Activated CD4-positive, alpha-beta T cell treated with anti-CD3 and anti-CD28 coated beads, Interleukin-2, amount 10 ng/mL, durations not matched to agents 7 days and 5 days (primary cell): ENCODE measurements around the gene KIF4A. TPM values are rescaled to one million over a fixed set of nuclear protein-coding genes. Genes with fewer than 3 reads are reported as not detected.
"Not testable (repeated sequence)": the region's sequence is repeated elsewhere in the genome, so short reads cannot be mapped to it uniquely, and the experiment has no call there.

Experiments used
- CTCF ChIA-PET: fragments of 350-600 bp; sonication (Branson Sonifier 250); formaldehyde crosslinking; loops from one replicate; lab custom pipeline; 2021; ENCODE audit warnings: antibody characterized with exemption; lab: Charles Lee
- POLR2A ChIA-PET: fragments of 350-600 bp; sonication (Branson Sonifier 250); formaldehyde crosslinking; loops from one replicate; lab custom pipeline; 2021; ENCODE audit warnings: antibody characterized with exemption; lab: Charles Lee
- DNase-seq: peaks from one replicate; pipeline ENCODE4 v3.0.0-alpha.2; 2020
- H3K27ac Mint-ChIP-seq: one replicate; pipeline ENCODE4 v1.8.0; 2021; ENCODE audit warnings: mild to moderate bottlenecking, moderate library complexity, mixed read lengths
- H3K27me3 Mint-ChIP-seq: one replicate; pipeline ENCODE4 v1.8.0; 2021; ENCODE audit warnings: mixed read lengths
- H3K36me3 Mint-ChIP-seq: one replicate; pipeline ENCODE4 v1.8.0; 2021; ENCODE audit warnings: low read depth, mixed read lengths
- H3K4me1 Mint-ChIP-seq: one replicate; pipeline ENCODE4 v1.8.0; 2021; ENCODE audit warnings: mixed read lengths
- H3K4me3 Mint-ChIP-seq: one replicate; pipeline ENCODE4 v1.8.0; 2021; ENCODE audit warnings: mild to moderate bottlenecking, moderate library complexity, mixed read lengths
- H3K9me3 Mint-ChIP-seq: one replicate; pipeline ENCODE4 v1.8.0; 2021; ENCODE audit warnings: mixed read lengths
- total RNA-seq, 2 experiments: library from RNA; stranded (reverse); gene quantifications; one replicate each; pipeline ENCODE4 v1.2.3, GENCODE V29; 2021

The KIF4A gene
- total RNA-seq, 2 experiments from 2014 or later, result 40.5 to 41.5 TPM

DNA sequence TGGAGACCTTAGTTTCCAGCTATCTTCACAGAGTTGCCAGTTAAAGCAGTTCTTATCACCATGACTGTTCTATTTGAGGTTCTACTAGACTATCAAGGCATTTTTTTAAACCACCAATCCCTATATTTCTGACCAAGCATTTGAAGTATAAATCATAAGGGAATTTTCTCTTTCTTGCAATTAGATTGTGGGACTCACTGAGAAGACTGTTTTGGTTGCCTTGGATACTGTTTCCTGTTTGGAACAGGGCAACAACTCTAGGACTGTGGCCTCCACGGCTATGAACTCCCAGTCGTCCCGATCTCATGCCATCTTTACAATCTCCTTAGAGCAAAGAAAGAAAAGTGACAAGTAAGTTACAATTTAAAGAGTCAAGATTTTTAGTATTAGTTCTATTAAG lies 11.8 kb downstream of the KIF4A start:
- Mint-ChIP-seq H3K9me3 (no peaks in the 10 kb centered on the region), H3K4me3 (no peak overlapping the region), H3K27me3 (no peaks in the 10 kb centered on the region), H3K27ac (no peak overlapping the region), H3K4me1 (peaks cover 2% of the 10 kb centered on the region), H3K36me3 (peaks cover 49% of the 10 kb centered on the region)
- no peak for DNase-seq
- ChIA-PET CTCF (no interaction called here), POLR2A (no interaction called here)

DNA sequence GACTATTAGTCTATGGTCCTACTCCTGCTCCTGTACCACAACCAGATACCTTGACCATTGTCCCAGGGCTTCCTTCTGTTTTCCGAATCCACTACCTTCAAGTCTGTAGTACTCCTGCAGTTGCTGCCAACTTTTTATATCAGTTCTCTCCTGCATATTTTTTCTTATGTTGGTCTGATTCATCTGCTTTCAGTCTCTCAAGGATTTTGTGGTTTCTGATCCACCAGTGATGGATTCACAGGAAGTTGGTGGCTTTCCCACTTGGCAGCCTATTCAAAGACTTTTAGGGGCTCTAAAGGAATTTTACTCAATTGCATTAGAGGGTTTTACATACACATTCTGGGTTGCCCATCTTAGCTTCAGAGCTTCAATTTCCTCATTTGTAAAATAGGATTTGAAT lies 23.6 kb downstream of the KIF4A start:
- no peak for DNase-seq
- H3K27me3 Mint-ChIP-seq, result no peaks in the 10 kb centered on the region
- H3K36me3 Mint-ChIP-seq, result peaks cover 31% of the 10 kb centered on the region
- no peak overlapping the region for H3K27ac Mint-ChIP-seq
- H3K9me3 Mint-ChIP-seq, result no peaks in the 10 kb centered on the region
- H3K4me1 Mint-ChIP-seq, result no peaks in the 10 kb centered on the region
- CTCF ChIA-PET, result no interaction called here
- no peak overlapping the region for H3K4me3 Mint-ChIP-seq
- POLR2A ChIA-PET, result no interaction called here

DNA sequence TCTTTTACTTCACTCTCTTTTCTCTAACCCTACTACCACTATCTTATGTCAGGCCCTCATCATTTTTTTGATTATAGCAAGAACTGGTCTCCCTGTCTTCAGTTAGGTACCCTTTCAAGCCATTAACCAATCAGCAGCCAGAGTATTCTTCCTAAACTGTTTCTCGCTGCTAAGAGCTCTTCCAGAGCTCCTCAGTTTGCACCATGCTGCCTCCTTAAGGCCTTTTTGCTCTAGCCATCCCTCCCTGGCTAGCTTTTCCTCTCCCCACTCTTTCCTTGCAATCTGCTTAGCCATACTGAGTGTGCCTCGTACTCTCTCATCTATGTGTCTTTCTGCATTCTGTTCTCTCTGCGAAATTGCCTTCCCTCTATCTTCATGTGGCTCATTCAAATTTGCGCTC lies 32.9 kb downstream of the KIF4A start:
- Mint-ChIP-seq H3K4me1 (no peaks in the 10 kb centered on the region), H3K27me3 (no peaks in the 10 kb centered on the region), H3K4me3 (no peak overlapping the region), H3K36me3 (peaks cover 6% of the 10 kb centered on the region), H3K9me3 (no peaks in the 10 kb centered on the region), H3K27ac (no peak overlapping the region)
- CTCF ChIA-PET, result no interaction called here
- POLR2A ChIA-PET, result no interaction called here
- no peak for DNase-seq

DNA sequence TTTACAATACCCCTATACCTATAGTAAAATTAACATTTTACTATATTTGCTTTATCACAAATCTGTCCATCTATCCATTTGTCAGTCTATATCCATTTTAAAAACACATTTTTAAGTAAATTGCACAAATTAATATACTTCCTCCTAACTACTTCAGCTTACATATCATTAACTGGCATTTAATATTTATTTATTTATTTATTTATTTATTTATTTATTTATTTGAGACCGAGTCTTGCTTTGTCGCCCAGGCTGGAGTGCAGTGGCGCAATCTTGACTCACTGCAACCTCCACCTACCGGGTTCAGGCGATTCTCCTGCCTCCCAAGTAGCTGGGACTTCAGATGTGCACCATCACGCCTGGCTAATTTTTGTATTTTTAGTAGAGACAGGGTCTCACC lies 33.7 kb downstream of the KIF4A start:
- H3K36me3 Mint-ChIP-seq, H3K4me1 Mint-ChIP-seq, DNase-seq, POLR2A ChIA-PET, H3K27ac Mint-ChIP-seq, CTCF ChIA-PET, H3K27me3 Mint-ChIP-seq, H3K9me3 Mint-ChIP-seq, H3K4me3 Mint-ChIP-seq: not testable (repeated sequence)

DNA sequence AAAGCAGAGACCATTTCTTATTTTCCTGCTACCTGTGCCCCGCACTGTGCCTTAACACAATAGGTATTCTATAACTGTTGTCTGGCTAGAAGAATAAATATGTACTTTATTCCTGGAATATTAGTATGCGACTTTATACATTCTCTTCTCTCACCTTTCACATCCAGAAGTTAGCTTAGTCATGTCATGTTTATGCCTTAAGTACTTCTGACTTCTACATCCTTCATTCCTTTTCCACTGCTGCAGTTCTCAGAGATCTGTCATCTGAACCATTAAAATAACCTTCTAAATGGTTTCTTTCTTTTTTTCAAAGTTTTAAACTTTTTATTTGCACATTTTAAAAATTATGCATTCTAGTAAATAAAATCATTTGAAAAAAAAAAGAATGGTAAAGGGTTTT lies 34.4 kb downstream of the KIF4A start:
- H3K4me1 Mint-ChIP-seq, result no peaks in the 10 kb centered on the region
- no peak for DNase-seq
- H3K27ac Mint-ChIP-seq, result no peak overlapping the region
- no peaks in the 10 kb centered on the region for H3K9me3 Mint-ChIP-seq
- ChIA-PET CTCF (no interaction called here), POLR2A (no interaction called here)
- H3K36me3 Mint-ChIP-seq, result peaks cover 5% of the 10 kb centered on the region
- no peaks in the 10 kb centered on the region for H3K27me3 Mint-ChIP-seq
- no peak overlapping the region for H3K4me3 Mint-ChIP-seq

DNA sequence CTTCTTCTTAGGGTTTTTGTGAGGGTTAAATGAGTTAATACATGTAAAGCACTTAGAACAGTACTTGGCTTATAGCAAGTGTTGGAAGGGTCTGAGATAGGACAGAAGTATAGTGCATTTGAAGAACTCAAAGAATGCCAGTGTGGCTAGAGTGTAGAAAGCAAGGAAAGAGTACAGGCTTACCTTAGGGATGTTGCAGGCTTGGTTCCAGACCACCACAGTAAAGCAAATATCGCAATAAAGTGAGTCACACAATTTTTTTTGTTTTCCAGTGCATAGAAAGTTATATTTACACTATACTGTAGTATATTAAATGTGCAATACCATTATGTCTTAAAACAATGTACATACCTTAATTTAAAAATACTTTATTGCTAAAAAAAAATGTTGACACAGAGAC lies 41.3 kb downstream of the KIF4A start:
- DNase-seq, result no peak
- no peak overlapping the region for H3K4me3 Mint-ChIP-seq
- H3K27ac Mint-ChIP-seq, result no peak overlapping the region
- no peaks in the 10 kb centered on the region for H3K9me3 Mint-ChIP-seq
- H3K4me1 Mint-ChIP-seq, result peaks cover 7% of the 10 kb centered on the region
- POLR2A ChIA-PET, result no interaction called here
- H3K36me3 Mint-ChIP-seq, result peaks cover 44% of the 10 kb centered on the region
- CTCF ChIA-PET, result no interaction called here
- H3K27me3 Mint-ChIP-seq, result no peaks in the 10 kb centered on the region

DNA sequence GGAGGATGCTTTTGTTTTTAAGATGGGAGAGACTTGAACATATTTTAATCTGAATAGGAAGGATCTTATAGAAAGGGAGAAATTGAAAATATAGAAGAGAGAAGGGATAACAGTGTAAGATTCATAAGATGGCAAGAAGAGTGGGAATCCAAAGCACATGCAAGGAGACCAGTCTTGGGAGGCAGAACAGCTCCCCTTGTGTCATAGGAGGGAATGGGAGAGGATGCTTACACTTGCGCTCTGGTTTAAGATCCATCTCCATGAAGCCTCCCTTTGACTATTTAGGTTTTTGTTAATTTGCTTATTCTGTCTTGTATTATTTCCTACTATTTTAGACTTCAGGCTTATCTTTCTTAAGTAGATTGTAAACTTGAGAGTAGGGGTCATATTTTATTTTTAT lies 42.7 kb downstream of the KIF4A start:
- no peak for DNase-seq
- Mint-ChIP-seq H3K4me1 (peaks cover 21% of the 10 kb centered on the region), H3K36me3 (peaks cover 52% of the 10 kb centered on the region), H3K9me3 (no peaks in the 10 kb centered on the region), H3K4me3 (no peak overlapping the region), H3K27ac (no peak overlapping the region), H3K27me3 (no peaks in the 10 kb centered on the region)
- ChIA-PET CTCF (no interaction called here), POLR2A (no interaction called here)

DNA sequence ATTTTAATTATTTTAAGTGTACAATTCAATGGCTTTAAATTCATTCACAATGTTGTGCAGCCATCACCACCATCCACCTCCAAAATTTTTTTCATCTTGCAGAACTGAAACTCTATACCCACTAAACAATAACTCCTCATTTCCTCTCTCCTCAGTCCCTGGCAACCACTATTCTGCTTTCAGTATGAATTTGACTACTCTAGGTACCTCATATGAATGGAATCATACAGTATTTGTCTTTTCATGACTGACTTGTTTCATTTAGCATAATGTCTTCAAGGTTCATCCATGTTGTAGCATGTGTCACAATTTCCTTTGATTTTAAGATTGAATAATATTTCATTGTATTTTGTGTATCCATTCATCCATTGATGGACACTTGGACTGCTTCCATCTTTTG lies 46.9 kb downstream of the KIF4A start:
- no peak overlapping the region for H3K4me3 Mint-ChIP-seq
- H3K4me1 Mint-ChIP-seq, result peaks cover 24% of the 10 kb centered on the region
- DNase-seq, result peak; percentile 6
- H3K27ac Mint-ChIP-seq, result no peak overlapping the region
- H3K27me3 Mint-ChIP-seq, result no peaks in the 10 kb centered on the region
- POLR2A ChIA-PET, result no interaction called here
- CTCF ChIA-PET, result no interaction called here
- peaks cover 46% of the 10 kb centered on the region for H3K36me3 Mint-ChIP-seq
- H3K9me3 Mint-ChIP-seq, result no peaks in the 10 kb centered on the region

DNA sequence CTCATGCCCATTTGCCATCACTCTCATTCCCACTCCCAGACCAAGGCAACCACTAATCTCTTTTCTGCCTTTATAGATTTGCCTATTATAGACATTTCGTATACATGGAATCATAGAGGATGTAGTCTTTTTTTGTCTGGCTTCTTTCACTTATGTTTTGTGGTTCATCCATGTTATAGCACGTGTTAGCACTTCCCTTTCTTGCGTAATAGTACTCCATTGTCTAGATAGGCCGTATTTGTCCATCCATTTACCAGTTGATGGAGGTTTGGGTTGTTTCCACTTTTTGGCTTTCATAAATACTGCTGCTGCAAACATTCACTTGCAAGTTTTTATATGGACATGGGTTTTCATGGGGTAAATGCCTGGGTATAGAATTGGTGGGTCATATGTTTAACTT lies 48.4 kb downstream of the KIF4A start:
- CTCF ChIA-PET, result no interaction called here
- Mint-ChIP-seq H3K9me3 (no peaks in the 10 kb centered on the region), H3K27ac (no peak overlapping the region), H3K27me3 (no peaks in the 10 kb centered on the region), H3K36me3 (peaks cover 44% of the 10 kb centered on the region), H3K4me1 (peaks cover 24% of the 10 kb centered on the region), H3K4me3 (no peak overlapping the region)
- POLR2A ChIA-PET, result no interaction called here
- no peak for DNase-seq

DNA sequence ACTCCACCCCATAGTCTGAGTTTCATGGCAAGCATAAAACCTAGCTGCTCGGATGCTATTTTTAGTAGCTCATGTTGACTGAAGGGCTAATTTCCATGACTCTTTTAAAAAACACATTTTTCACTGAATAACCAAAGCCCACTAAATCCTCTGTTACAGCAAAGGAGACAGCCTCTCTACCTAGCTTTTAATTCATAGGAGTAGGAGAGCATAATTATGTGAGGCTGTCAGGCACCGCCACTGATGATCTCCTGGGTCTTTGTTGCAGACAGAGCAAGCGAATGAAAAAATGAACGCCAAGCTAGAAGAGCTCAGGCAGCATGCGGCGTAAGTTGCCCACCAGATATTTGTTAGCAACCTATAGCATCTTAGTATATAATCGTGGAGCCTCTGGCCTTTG lies 53.5 kb downstream of the KIF4A start:
- H3K4me1 Mint-ChIP-seq, result no peaks in the 10 kb centered on the region
- CTCF ChIA-PET, result no interaction called here
- no peak overlapping the region for H3K27ac Mint-ChIP-seq
- no peak for DNase-seq
- H3K27me3 Mint-ChIP-seq, result no peaks in the 10 kb centered on the region
- H3K4me3 Mint-ChIP-seq, result no peak overlapping the region
- H3K36me3 Mint-ChIP-seq, result peaks cover 47% of the 10 kb centered on the region
- H3K9me3 Mint-ChIP-seq, result no peaks in the 10 kb centered on the region
- POLR2A ChIA-PET, result no interaction called here

DNA sequence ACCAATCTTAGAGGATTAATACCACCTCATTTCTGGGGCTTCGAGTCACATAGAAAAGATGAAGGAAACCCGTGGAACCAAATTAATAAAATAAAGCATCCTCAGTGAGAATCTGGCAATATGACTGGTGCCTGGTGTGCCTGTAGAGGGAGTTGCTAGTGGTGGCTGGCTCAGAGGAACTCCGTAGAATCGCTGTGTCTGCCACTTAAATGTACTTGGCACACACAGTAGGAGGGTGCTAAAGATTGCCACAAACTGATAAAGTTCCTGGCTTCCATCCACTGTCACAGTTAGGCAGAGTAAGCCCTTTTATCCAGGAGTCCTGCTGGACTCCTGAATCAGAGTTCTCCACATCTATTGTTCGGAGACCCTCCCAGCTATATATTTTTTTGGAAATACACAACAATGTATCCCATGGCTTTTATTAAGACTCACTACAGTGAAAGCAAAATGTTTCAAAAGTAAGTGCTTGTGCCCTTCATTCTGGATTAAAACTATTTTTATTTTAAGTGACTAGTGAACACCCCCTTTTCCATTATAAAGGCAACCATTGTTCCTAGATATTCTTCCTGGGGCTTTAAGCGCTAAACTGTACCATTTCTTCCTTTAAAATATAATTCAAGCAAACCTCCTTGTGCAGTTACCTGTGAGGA lies 56.6 kb downstream of the KIF4A start:
- no peak overlapping the region for H3K27ac Mint-ChIP-seq
- ChIA-PET POLR2A (no interaction called here), CTCF (interaction anchor here (0.6 kb wide), 1 partner anchor 38 kb away, joined by 4 read pairs; no protein-coding TSS in a partner anchor)
- H3K4me1 Mint-ChIP-seq, result no peaks in the 10 kb centered on the region
- peaks cover 55% of the 10 kb centered on the region for H3K36me3 Mint-ChIP-seq
- no peaks in the 10 kb centered on the region for H3K27me3 Mint-ChIP-seq
- no peak overlapping the region for H3K4me3 Mint-ChIP-seq
- no peak for DNase-seq
- H3K9me3 Mint-ChIP-seq, result peaks cover 2% of the 10 kb centered on the region

DNA sequence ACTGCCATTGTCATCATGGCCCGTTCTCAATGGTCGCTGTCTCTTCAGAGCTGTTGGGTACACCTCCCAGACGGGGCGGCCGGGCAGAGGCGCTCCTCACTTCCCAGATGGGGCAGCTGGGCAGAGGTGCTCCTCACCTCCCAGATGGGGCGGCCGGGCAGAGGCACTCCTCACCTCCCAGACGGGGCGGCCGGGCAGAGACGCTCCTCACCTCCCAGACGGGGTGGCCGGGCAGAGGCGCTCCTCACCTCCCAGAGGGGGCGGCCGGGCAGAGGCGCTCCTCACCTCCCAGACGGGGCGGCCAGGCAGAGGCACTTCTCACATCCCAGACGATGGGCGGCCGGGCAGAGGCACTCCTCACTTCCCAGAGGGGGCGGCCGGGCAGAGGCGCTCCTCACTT lies 58.9 kb downstream of the KIF4A start:
- not testable (repeated sequence) for H3K27me3 Mint-ChIP-seq

DNA sequence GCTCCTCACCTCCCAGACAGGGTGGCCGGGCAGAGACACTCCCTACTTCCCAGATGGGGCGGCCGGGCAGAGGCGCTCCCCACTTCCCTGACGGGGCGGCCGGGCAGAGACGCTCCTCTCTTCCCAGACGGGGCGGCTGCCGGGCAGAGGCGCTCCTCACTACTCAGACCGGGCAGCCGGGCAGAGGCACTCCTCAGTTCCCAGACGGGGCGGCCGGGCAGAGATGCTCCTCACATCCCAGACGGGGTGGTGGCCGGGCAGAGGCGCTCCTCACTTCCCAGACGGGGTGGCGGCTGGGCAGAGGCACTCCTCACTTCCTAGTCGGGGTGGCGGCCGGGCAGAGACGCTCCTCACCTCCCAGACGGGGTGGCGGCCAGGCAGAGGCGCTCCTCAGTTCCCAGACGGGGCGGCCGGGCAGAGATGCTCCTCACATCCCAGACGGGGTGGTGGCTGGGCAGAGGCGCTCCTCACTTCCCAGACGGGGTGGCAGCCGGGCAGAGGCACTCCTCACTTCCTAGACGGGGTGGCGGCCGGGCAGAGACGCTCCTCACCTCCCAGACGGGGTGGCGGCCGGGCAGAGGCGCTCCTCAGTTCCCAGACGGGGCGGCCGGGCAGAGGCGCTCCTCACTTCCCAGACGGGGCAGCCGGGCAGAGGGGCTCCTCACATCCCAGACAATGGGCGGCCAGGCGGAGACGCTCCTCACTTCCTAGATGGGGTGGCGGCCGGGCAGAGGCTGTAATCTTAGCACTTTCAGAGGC lies 59.6 kb downstream of the KIF4A start:
- H3K4me1 Mint-ChIP-seq, H3K27ac Mint-ChIP-seq, CTCF ChIA-PET, H3K9me3 Mint-ChIP-seq, H3K27me3 Mint-ChIP-seq, POLR2A ChIA-PET, H3K4me3 Mint-ChIP-seq, DNase-seq: not testable (repeated sequence)
- peaks cover 52% of the 10 kb centered on the region for H3K36me3 Mint-ChIP-seq

More for the DNA sequence above, 58.9 kb downstream of the KIF4A start:
- H3K9me3 Mint-ChIP-seq, CTCF ChIA-PET, POLR2A ChIA-PET, H3K4me3 Mint-ChIP-seq, H3K27ac Mint-ChIP-seq, DNase-seq, H3K4me1 Mint-ChIP-seq: not testable (repeated sequence)
- peaks cover 54% of the 10 kb centered on the region for H3K36me3 Mint-ChIP-seq

DNA sequence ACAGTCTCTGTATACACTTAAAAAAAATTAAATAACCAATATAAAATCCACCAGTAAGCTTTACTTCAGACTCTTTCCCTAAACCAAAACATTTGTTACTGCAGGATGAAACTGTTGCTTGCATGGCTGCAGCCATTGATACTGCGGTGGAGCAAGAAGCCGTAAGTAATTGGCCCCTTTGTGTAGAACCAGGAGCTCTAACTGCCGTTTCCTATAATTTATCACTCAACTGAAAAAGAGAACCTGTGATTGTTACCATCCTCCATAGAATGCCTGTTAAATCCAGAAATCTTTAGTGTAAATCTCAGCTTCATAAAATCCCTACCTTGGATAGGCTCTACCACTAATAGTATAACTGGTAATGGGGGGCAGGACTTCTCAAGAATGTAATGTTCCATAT lies 62.6 kb downstream of the KIF4A start:
- peaks cover 2% of the 10 kb centered on the region for H3K9me3 Mint-ChIP-seq
- H3K4me3 Mint-ChIP-seq, result no peak overlapping the region
- H3K27me3 Mint-ChIP-seq, result no peaks in the 10 kb centered on the region
- H3K27ac Mint-ChIP-seq, result no peak overlapping the region
- peaks cover 37% of the 10 kb centered on the region for H3K36me3 Mint-ChIP-seq
- ChIA-PET POLR2A (no interaction called here), CTCF (no interaction called here)
- no peaks in the 10 kb centered on the region for H3K4me1 Mint-ChIP-seq
- DNase-seq, result no peak
